Urothelium cell line (cell line): ENCODE measurements around the gene RBBP9.
"Not testable (repeated sequence)": the region's sequence is repeated elsewhere in the genome, so short reads cannot be mapped to it uniquely, and the experiment has no call there.

ENCODE experiments used
- DNase-seq: peaks from one replicate; pipeline ENCODE4 v3.0.0; 2011; ENCODE audit warnings: low spot score, mixed read lengths
- FAIRE-seq: peaks from 2 replicates; lab custom pipeline; 2011; peaks lifted over from hg19 to GRCh38; lab: Jason Lieb, UNC

The RBBP9 gene

GRCh38 chr20:18496740-18497592 is at the start of gene RBBP9:
Gene RBBP9 (minus strand): TSS chr20:18497225. CDS start chr20:18497167, 58 bp downstream.
- DNase-seq (peak; percentile 91), FAIRE-seq (no peak)

DNA sequence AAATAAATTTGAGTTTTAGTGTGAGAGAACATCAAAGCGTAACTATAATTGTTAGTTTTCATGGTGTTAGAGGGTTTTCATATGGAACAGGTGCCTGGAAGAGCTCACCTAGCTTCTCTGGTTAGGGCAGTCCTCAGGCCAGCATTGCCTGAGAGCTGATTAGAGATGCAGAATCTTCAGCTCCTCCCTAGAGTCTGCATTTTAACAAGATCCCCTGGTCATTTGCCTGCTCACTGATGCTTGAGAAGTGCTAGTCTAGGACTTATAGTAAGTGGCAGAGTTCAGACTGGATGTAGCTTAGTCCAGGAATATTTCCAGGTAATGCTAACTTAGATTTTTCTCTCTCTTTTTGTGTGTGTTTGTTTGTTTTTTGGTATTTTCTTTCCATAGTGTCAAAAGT is 48.5 kb upstream of the RBBP9 start:
- no peak for FAIRE-seq
- DNase-seq = no peak

- DNase-seq (no peak), FAIRE-seq (no peak)
Measured at GRCh38 chr20:18543932-18544331, 46.9 kb upstream of the RBBP9 start.

DNA sequence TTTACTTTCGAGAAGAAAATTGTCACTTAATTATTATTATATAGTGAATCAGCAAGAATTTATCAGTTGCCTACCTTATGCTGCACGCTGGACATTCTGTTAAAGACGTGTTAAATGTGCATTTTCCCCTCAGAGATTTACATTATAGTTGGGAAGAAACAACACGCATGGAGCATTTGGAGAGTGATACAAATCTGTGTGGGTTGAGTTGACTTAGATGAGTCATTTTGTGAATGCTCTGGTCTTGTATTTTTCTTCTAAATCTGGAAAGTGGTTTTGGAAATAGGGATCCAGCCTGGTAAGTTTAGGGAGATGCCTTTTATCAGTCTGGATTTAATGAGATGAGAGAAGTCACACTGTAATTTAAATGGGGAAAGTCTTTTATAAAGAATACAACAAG is 46.2 kb upstream of the RBBP9 start:
- FAIRE-seq (no peak), DNase-seq (no peak)

DNA sequence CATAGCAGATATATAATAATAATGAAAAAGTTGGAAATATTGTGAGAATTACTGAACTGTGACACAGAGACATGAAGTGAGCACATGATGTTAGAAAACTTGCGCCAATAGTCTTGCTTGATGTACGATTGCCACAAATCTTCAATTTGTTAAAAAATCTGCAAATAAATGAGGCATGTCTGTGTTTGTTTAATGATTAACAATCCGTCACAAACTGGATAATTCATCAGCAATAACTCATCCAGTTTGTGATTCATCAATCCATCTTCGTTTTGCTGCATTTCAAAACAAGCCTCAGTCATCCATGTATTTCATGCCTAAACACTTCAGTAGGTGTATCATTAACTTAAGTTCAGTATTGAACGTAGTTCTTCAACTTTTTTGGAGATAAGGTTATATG is 44.7 kb upstream of the RBBP9 start:
- FAIRE-seq (no peak), DNase-seq (no peak)

DNA sequence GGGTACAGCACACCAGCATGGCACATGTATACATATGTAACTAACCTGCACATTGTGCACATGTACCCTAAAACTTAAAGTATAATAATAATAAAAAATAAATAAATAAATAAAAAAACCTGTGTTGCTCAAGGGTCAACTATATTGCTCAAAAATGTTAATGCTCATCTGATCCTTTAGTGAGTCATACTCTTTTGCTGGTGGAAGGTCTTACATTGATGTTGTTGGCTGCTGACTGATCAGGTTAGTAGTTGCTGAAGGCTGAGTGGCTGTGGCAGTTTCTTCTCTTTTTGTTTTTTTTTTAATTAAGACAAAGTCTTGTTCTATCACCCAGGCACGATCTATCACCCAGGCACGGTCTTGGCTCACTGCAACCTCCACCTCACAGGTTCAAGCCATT is 40.6 kb upstream of the RBBP9 start:
- no peak for FAIRE-seq
- no peak for DNase-seq

DNA sequence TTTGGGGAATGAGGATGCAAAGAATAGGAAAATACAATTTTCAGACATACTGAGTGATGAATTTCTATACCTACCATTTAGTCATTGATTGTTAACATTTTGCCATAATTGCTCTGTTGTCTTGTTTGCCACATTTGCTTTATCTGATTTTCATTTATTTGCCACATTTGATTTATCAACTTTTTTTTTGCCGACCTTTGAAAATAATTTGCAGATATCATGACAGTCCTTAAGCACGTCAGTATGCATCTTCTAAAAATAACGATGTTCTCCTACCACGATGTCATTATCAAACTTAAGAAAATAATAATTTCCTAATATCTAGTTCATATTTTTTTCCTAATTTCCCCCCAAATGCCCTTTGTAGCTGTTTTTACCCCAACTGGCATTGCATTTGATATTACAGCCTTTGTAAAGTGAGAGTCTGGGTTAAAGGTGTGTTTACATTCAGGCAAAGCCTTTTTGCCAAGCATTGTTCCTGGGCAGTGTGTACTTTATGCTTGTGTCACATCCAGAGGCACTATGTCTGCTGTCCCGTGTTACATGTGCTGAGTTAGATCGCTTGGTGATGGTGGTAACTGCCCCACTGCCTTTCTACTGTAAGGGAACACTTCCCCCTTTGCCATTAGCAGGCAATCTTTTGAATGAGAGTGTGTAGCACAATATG is 37.1 kb upstream of the RBBP9 start:
- DNase-seq = no peak
- FAIRE-seq = no peak

DNA sequence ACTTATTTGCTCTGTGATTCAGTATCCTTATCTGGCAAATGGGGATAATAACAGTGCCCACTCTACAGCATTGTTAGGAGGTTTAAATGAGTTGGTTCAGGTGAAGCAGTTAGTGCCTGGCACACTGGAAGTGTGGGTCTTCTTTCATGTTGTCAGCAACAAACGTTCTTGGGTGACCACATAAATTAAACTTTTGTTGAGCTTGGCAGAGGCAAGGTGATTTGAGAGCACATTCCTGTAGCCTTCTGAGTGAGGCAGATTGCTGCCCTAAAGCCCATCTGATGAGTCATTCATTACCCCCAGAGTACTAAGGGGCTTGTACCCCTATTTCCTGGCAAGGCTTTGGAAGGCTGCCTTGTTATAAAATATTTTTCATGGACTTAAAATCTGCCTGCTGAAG is 36.5 kb upstream of the RBBP9 start:
- DNase-seq (no peak), FAIRE-seq (no peak)

GRCh38 chr20:18532626-18533025 is 35.6 kb upstream of the RBBP9 start:
- FAIRE-seq = no peak
- DNase-seq = no peak

- no peak for DNase-seq
- no peak for FAIRE-seq
Measured at GRCh38 chr20:18529041-18529440, 32.0 kb upstream of the RBBP9 start.

DNA sequence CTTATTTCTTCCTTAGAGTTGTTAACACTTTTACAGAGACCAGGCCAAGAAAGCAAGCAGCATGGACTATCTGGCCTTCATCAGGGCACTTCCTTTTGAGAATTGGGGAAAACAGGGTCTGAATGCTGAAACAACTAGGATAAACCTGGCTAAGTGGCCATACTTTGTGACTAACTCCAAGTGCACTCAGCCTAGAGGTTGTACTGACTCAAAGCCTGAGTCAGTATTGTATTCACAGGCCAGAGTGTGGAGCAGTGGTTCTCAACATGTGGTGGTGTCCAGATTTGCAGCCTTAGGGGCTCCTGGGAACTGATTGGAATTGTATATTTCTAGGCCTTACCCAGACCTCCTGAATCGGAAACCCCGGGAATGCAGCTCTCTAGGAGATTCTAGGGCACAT is 30.8 kb upstream of the RBBP9 start:
- DNase-seq (no peak), FAIRE-seq (no peak)

DNA sequence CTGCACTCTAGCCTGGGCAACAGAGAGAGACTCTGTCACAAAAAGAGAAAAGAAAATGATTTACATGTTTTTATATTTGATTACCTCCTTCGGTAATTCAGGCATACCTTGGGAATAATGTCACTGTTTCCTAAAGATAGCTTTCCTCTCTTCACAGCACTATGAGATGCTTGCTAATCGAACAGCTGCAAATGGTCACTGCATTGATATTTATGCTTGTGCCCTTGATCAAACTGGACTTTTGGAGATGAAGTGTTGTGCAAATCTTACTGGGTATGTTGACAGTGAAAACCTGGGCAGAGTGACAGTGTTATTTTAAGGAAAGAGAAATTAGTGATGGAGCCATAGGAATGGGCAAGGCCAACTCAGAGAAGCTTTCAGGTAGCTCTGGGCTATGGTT is 30.3 kb upstream of the RBBP9 start:
- FAIRE-seq (no peak), DNase-seq (no peak)

DNA sequence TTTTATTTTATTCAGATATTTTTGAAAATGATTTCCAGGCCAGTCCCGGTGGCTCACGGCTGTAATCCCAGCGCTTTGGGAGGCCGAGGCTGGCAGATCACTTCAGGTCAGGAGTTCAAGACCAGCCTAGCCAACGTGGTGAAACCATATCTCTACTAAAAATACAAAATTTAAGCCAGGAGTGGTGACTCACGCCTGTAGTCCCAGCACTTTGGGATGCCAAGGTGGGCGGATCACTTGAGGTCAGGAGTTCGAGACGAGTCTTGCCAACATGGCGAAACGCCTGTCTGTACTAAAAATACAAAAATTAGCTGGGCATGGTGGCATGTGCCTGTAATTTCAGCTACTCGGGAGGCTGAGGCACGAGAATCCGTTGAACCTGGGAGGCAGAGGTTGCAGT is 29.7 kb upstream of the RBBP9 start:
- not testable (repeated sequence) for FAIRE-seq, DNase-seq

DNA sequence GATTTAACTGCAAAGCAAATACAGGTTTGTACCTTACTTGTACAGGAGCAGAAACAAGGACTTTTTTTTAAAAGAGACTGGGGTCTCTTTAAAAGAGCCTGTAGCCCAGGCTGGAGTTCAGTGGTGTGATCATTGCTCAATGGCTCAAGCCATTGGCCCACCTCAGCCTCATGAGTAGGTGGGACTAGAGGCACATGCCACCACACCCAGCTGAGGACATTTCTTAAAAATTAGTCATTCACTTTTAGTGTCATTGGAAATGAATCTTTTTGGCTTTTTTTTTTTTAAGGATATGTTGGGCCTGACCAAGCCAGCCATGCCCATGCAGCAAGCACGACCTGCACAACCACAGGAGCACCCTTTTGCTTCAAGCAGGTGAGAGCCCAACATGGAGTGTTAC is 27.6 kb upstream of the RBBP9 start:
- FAIRE-seq = no peak

DNA sequence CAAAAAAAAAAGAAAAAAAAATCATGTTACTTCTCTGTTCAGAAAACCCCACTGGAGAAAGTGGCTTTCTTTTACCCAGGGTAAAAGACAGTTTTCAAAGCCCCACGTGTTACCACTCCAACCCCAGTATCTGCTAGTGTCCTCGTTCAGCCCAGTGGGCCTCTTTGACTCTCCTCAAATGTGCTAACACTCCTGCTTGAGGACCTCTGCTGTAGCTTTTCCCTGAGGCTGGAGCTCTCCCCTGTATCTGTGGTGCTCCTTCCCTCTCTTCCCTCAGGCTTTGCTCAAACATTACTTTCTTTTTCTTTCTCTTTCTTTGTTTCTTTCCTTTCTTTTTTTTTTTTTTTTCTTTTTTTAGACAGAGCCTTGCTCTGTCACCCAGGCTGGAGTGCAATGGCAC is 26.0 kb upstream of the RBBP9 start:
- DNase-seq (no peak), FAIRE-seq (no peak)

More for the DNA sequence above, 27.6 kb upstream of the RBBP9 start:
- DNase-seq = peak; percentile 39

DNA sequence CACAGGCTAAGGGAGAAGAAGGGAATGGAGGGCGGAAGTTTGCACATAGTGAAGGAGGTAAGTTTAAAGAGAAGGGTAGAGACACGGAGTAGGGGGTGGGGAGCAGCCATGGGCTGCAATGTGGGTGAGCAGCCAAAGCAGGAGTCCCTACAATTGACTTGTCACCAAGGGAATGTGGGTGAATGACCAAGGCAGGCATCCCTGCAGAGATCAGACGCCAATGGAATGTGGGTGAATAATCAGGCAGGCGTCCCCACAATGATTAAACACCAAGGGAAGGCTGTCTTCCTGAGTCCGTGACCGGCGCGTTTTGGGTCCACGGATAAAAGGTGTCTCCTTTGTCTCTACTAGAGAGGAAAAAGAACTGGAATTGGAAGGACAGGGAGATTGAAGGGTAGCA is 25.0 kb upstream of the RBBP9 start:
- DNase-seq, FAIRE-seq: not testable (repeated sequence)

DNA sequence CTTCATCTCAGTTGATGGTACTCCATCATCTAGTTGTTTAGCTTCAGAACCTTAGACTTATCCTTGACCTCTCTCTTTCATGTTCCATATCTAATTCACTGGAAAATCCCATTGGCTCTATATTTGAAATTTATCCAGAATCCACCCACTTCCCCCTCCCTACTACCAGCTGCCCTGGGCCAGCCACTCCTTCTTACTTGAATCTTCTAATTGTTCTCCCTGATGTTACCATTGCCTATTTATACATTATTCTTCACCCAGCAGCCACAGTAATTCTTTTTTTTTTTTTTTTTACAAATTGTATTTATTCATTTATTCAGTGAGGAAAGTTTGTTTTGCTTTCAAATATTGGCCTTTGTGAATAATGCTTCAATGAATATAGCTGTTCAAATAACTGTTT is 18.9 kb upstream of the RBBP9 start:
- FAIRE-seq = no peak
- no peak for DNase-seq

GRCh38 chr20:18514127-18514526 is 17.1 kb upstream of the RBBP9 start:
- no peak for FAIRE-seq
- DNase-seq = no peak

- no peak for DNase-seq
Measured at GRCh38 chr20:18513208-18513607, 16.2 kb upstream of the RBBP9 start.

DNA sequence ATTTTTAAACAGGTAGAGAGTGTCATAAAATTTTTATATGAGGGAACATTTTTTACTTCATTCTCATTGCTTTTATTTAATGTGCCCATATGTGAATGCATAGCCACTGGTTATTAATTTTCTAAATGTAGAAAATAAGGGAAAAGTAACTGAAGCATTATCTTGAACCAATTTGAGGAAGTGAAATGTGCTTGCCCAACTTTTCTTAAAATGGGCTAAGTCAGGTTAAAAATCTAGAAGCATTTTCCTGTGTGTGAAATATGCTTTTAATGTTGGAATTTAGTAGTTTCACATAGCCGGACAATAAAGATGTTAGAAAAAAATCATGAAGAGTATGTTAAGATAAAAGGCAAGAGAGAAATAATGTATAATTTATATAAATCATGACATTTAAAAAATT is 14.5 kb upstream of the RBBP9 start:
- FAIRE-seq = no peak
- DNase-seq = no peak

More at GRCh38 chr20:18513208-18513607, 16.2 kb upstream of the RBBP9 start:
- no peak for FAIRE-seq

GRCh38 chr20:18507218-18508191 is 10.5 kb upstream of the RBBP9 start, which contains the start of gene SEC23B:
Gene SEC23B (plus strand): TSS chr20:18507940. CDS start chr20:18510836, 2,896 bp downstream.
- peak; percentile 95 for DNase-seq
- no peak for FAIRE-seq
